HG02588 (cell line): ENCODE data around the gene LYPD4.

Experiments
- ATAC-seq: cut with Tn5 transposase; IDR thresholded peaks from one replicate; pipeline ENCODE4 v1.9.1; 2021; ENCODE audit warnings: mild to moderate bottlenecking, moderate library complexity; ENCODE audit not compliant: unreplicated experiment

LYPD4 gene

DNA sequence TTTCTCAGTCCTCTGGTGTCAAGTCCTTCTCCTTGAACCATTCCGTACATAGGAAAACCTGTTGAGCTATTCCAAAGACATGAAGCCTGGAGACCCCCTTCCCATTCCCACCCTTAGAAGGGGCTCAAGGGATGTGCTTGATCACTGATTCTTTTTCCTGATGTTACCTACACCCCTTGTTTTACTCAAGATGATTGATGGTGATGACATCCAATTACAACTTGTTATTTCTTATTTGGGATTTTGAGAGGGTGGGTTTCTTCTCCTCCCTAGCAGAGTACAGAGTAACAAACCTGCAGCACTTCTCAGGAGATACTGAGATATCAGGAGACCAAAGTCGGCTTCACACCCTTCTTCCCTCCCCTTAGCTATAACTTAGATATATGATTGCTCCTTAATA lies 8.9 kb upstream of the LYPD4 start:
- ATAC-seq = no peak

DNA sequence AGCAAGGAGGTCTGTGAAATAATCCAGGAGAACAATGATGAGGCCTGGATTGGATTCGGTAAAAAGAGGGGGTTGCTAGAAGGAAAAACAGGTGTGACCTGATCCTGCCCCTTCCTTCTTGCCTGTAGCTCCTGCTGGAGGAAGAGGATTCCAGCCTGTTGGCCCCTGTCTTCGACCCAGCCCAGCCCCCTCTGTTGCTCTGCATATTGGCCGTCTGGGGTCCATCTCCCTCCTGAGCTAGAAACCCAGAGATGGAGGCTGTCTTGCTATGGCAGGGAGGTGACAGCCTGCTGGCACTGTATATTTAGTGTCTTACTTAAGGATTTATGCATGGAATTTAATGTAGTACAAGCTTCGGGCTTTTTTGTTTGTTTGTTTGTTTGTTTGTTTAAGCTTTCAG lies 7.0 kb upstream of the LYPD4 start:
- no peak for ATAC-seq

DNA sequence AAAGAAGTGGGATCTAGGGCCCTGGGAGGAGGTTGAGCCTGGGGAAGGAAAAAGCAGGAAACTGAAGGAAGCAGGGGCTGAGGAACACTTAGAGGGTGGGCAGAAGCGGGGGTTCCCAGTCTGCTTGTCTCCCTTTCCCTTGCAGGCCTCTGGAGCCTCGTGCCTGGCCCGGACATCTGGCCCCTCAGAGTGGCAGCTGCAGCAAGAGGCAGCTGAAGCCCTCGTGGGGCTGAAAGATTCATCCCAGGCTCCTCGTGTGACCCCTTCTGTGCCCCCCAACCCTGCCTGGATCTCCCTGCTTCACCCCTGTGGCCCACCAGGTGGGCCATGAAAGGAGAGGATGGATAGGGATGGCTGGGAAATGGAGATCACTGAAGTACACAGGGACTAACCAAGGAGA lies 5.9 kb upstream of the LYPD4 start:
- no peak for ATAC-seq

DNA sequence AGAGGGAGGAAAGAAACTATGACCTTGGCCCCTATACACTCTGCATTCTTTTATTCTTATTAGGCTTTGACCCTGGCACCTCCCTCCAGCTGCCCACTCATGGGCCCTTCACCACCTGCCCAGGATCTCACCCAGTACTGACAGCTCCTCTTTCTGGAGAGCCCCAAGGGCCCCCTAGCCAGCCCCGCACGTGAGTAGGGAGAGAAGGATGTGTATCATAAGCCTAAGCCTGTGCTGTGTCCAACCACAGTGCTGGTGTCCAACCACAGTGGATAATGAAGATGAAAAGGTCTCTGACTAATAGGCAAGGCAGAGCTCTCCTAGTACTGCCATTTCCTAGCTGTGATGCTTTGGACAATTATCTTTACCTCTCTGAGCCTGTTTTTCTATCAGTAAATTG lies 4.6 kb upstream of the LYPD4 start:
- no peak for ATAC-seq

DNA sequence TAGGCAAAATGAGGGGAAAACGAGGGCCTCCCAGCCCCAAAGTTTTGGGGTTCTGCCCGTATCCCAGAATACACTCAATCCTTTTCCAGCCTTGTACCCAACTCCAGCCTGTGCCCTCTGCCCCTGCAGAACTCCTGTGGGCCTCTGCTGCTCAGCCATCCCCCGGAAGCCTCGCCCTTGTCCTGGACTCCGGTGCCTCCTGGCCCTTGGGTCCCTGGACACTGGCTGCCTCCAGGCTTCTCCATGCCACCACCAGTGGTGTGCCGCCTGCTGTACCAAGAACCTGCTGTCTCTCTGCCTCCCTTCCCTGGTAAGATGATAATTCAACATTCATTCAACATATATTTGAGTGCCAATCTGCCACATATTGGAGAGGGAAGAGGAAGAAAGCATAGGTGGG lies 4.2 kb upstream of the LYPD4 start:
- ATAC-seq = no peak

DNA sequence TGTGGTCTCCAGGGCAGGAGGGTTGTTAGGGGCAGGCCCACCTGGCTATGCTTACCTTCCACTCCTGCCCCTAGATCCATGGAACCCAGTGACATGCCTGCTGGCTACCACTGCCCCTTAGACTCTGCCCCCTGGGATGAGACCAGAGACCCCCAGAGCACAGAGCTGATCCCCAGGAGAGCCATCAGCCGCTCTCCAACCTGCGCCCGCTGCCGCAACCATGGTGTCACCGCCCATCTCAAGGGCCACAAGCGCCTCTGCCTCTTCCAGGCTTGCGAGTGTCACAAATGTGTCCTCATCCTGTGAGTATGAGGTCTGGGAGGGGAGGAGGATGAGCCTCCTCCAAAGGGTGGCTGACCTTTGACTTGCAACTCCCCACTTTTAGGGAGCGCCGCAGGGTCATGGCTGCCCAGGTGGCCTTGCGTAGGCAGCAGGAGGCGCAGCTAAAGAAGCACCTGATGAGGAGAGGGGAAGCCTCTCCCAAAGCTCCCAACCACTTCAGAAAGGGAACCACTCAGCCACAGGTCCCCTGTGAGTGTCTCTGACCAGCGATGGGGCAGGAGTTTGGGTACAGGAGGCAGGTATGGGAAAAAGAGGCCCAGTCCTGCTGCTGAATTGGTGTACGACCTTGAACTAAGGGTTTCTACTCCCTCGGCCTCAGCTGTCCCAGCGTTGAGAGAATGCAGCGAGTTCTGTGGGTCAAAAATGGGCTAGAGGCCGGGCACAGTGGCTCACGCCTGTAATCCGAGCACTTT lies 3.0 kb upstream of the LYPD4 start:
- ATAC-seq = no peak

DNA sequence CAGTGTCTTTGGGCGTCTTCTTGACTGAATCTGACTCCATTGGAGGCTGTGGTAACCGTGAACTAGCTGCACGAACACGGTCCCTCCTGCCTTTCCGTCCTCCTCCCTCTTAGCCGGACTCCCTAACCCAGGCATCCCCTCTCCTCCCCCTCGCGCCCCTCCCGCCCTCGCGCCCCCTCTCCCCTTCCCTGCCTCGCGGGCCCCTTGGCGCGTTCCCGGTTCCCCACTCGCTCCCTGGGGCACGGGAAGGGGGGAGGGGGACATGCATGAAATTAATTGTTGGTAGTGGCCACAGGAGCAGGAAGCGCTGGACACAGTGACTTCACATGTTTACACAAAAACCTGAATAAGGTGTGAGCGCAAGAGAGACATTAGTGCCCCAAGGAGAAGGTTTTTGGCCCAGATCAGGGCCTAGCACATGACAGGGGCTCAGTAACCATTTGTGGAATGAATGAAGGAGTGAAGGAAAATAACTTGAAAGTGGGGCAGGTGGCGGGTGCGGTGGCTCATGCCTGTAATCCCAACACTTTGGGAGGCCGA lies 638 bp upstream of the LYPD4 start:
- no peak for ATAC-seq

DNA sequence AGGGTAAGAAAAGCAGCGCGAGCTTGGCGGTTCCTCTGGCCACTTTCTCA lies 343 bp upstream of the LYPD4 start, which contains the start of gene DMRTC2:
TSS of gene DMRTC2 (plus strand) at position 42 of the 50 bp plus-strand sequence. CDS start 2,387 bp downstream, outside the sequence.
- ATAC-seq = no peak

DNA sequence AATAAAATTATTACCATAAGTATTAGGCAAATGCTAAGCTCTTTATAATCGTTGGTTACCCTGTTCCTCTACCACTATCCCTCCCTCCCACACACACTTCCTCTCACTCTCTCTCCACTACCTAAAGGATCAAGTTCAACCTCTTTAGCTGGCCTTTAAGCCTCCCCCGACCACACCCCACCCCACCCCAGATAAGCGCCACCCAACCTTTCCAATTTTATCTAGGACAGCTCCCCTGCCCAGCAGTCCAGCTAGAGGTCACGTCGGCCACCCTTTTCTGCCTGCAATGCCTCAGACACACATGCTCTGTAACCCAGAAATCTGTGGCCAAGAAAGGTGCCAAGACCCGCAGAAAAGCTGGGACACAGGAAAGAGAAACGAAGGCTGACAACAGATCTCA lies 1.1 kb downstream of the LYPD4 start:
- no peak for ATAC-seq

DNA sequence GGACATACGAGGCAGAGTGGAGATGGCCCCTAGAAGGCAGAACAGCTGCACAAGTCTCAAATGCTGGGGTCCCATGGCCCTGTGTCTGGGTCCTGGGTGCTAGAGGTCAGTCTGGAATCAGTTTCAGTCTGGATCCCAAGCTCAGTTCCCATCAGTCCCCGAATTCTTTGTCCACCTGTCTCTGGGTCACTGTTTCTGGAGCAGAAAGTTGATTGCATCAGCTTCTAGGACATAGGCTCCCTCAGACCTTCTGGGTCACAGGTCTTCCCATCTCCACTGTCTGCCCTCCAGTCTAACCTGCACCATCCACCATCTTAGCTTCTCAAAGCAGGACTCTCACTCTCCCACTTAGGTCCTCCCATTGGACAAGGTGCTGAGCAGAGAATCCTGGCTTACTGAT lies 5.3 kb downstream of the LYPD4 start:
- no peak for ATAC-seq

DNA sequence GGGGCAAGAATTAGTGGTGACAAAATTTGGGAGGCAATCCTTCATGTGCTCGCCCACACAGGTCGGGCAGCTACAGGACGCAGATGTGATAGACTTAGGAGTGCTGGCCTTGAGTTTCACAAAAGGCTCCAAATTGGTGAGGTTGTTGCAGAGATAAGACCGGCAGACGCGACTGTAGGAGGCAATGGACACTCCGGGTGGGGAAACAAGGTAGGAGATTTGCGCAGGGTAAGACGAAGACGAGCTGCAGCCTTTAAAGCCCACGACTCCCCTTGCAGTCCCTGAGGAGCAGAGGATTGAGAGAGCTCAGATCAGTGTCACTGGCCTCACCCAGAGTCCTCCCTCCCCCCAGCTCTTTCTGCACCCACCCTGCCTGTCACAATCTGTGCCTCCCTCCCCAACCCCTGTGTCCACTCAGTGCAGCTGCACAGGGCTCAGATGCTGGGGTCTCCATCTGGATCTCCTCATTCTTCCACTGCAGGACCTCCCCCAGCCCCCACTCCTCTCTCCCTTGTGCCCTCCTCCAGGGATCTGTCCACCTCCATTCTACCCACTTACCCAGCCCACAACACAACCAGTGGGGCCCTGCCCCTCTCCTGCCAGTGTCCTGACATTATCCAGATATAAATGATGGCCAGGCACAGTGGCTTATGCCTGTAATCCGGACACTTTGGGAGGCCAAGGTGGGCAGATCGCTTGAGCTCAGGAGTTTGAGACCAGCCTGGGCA lies 6.3 kb downstream of the LYPD4 start:
- ATAC-seq = no peak

DNA sequence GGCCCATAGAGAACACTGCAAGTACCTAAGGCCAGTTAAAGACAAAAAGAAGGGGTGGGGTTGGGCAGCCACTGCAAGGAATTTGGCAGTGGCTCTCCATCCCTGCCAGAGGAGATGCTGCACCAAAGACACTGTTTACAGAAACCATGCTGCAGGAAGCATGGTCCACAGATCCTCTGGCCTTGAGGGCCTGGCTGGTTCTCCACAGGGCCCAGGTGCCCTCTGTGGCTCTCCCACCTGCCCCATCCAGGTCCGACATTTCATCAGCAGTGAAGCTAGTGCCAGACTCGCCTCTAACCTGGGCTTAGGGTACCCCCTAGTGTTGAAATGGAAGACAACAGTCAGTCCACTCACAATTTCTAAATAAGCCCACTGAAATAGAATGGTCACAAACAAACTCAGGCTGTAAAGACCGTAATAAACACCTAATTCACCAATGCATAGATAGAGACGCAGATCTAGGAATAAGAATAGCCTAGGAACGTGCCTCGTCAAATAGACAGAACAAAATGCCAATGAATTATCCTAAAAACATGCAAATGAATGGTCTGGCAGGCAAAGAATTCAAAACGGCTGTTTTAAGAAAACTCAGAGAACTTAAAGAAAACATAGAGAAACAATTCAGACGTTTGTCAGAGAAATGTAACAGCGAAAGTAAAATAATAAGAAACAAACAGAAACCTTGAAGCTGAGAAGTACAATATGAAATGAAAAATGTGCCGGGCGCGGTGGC lies 23.3 kb downstream of the LYPD4 start:
- ATAC-seq = no peak

DNA sequence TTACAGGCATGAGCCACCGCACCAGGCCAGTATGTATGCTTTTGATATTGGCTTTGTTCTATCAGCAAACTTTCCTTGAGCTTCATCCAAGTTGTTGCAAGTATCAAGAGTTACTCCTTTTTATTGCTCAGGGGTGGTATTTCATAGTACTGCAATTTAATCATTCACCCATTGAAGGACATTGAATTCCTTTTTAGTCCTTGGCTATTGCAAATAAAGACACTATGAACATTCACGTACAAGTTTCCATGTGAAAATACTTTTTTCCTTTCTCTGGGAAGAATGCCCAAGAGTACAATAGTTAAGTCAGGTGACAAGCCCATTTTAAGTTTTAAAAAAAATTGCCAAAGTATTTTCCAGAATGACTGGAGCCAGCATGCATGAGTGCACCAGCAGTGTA lies 27.7 kb downstream of the LYPD4 start:
- no peak for ATAC-seq

DNA sequence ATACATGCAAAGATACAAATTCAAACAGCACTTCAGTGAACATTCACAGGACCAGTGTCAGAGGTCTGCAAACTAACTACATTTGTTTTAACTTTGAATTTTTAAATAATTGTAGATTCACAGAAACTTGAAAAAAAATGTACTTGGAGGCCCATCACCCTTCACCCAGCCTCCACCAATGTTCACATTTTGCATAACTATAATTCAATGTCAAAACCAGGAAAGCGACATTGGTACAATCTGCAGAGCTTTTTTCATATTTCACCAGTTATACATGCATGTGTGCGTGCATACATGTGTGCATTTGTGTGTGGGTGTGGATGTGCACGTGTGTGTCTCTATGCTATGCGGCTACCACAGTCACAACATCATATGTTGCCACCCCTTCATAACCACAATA lies 29.2 kb downstream of the LYPD4 start:
- ATAC-seq = no peak

DNA sequence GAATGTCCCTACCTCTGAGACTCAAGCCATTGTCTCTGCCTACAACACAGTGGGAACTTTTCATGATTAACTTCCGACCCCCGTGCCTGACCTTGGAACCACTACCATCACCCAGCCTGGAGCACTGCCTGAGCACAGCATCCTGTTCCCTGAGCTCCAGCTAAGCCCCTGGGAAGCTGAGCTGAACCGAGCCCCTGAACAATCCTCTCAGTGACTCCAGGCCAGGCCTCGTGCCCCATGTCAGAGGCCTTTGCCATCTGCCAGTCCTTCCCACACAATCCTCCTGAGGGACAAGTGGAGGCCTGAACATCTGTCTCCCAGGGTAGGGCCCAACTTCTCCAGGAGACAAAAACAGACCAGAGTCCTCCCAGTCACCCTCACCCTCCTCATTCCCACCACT lies 30.6 kb downstream of the LYPD4 start:
- no peak for ATAC-seq

DNA sequence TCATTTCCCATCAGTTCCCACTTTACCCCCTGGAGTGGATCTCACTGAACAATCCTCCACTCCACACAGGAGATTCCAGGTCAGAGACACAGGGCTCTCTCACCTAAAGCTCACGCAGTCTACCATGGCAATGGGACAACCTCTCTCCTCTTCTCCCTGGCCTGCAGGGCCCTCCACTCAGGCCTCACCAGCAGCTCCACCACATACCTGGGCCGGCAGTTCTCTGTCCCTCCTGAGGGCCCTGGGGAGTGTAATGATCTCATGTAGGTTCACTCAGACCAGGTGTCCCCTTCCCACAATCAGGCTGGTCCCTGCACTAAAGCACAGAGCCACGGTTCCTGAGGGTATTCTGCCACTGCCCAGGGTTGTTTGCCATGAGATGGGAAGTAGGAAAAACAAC lies 32.5 kb downstream of the LYPD4 start:
- no peak for ATAC-seq

DNA sequence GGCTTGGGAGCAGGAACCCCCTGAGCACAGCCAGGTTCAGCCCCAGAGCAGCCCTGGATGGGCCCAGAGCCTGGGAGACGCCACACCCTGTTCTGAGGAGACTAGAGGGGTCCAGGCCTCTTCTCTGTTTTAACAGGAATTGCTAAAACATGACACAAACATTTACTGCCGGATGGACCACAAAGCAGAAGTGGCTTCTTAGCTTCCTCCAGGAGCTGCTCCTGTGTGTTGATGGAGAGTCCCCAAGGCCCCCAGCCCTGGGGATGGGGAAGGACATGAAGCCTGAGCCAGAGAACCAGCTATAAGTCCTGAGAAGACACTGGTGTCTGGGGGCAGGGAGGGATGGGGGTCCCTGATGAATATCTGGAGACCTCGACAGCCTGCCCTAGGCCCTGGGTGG lies 33.4 kb downstream of the LYPD4 start:
- ATAC-seq = no peak

DNA sequence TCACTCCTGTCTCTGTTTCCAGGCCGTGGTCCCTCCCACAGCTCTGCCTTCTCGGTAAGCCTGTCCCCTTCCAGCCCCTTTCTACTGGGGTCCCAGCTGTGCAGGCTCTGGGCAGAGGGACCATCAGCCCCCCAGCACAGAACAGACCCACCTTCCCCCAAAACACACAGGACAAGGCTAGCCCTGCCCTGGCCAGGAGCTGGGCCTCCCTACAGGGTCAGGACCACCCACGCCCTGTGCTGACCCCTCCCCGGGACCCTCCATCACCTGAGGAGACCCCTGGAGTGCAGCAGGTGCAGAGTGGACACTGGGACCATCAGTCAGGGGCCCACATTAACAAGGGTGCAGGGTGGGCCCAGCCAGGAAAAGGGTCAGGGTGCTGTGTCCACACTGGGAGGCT lies 34.2 kb downstream of the LYPD4 start:
- no peak for ATAC-seq

DNA sequence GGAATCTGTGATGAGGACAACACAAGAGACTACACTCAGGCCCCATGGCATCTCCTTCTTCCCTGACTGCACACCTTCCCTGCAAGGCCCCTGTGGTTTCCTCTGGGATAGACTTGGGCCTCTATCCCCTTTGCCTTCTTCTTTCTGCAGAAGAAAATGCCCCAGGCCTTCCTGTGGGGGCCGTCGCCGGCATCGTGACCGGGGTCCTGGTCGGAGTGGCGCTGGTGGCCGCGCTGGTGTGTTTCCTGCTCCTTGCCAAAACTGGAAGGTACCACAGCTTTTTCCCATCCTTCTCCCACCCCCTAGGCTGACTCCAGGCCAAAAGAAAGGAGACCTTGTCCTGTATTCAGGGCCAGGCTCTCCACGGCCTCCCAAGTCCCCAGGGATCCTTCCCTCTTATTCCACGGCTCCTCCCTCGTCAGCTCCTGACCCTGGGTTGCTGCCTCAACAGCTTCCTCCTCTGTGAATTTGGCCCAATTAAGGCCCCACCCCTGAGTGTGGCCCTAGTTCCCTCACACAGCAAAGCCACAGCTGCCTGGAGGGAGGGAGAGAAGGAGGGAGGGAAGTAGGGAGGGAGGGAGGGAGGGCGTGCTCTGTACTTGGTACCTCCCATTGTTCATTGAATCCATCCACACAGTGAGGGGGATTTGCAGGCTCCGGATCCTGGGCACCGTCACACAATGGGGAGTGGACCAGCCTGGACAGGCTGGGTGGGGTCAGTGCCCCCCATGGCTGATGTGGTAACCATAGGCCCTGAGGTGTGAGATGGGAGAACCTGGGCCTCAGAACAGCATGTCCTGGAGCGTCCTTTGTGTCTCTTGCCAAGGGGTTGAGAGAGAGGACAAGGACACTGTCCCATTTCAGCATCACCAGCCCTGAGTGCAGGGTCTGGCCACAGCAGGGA lies 35.6 kb downstream of the LYPD4 start:
- no peak for ATAC-seq

DNA sequence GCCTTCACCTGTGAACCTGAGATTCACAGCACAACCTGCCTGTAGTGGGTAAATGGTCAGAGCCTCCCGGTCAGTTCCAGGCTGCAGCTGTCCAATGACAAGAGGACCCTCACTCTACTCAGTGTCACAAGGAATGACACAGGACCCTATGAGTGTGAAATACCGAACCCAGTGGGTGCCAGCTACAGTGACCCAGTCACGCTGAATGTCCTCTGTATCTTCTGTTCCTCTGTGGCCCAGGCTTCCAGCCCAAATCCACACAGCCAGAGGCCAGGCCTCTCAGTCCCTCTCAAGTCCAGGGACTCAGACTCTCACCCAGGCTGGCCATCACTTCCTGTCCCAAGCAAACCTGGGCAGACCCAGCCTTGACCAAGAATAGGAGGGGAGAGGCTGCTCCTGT lies 37.3 kb downstream of the LYPD4 start:
- ATAC-seq = no peak

DNA sequence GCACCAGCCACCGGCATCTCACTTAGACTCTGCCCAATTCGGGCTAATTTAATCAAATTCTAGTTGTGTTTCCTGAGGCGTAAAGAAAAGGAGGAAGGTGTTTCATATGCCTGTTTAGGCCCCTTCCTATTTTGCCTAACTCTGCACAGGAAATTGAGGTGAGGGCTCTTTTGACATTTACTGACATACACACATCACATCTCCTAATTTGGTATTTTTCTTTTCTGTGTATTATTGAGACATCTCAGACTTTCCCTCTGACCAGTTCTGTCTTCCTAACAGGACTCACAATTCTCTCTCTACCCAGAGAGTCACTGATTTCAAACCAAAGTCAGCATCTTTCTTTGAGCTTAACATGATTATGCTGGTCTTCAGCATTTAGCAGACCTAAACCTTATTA lies 40.1 kb downstream of the LYPD4 start:
- no peak for ATAC-seq
